ENCODE results near the gene SLIRP. TPM values are rescaled to one million over a fixed set of nuclear protein-coding genes. Genes with fewer than 3 reads are reported as not detected.

SLIRP gene
- total RNA-seq, 2 donors from 2014 or later: 126 to 341 TPM

DNA sequence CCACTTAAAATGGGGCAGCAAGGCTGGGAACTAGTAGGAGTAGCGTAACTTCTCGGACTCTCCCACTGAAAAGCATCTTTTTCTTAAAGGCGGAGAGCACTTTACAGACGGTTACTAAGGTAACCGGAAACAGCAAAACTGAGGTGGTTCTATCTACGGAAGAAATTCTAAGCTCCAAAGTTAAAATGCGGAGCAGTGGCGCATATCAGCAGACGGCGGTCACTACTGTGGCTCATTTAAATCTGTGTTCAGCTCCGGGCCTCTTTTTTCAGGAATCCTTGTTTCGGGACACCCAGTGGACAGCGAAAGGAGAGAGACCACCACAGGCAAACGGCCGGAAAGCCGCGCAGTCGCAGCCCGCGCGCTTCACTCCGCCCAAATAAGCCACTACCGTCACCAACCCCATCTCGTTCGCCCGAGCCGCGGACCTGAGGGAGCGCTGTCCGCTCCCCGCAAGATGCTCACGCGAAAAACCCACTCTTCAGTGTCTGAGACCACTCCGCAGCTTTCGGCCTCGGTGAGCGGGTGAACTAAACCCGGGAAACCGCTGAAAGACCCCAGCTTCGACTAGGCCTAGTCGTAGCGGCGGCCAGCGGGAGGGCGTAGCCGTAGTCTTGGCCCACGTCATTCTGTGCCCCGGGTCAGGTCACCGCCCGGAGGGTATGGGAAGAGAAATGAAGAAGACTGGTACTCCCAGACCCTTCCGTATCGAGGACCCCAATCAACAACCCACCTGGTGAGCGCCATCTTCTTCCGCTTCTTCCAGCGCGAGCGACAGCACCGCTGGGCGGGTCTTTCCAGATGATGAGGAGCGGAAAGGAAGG, 52.7 kb downstream of the SLIRP start, which contains the start of gene SNW1:
Gene SNW1 (minus strand): TSS at position 776 of the 824 bp plus-strand sequence. CDS start 29 bp downstream, at position 747.
- Histone ChIP-seq H3K36me3 (no peaks in the 10 kb centered on the region), H3K9me3 (no peaks in the 10 kb centered on the region), H3K27me3 (replicated peaks; ENCODE audit: insufficient read depth) (no peaks in the 10 kb centered on the region), H3K27ac (peak within 1 kb of the TSS; percentile 82 to 86), H3K4me3 (peak within 1 kb of the TSS; percentile 67 to 74), H3K4me1 (replicated peaks) (no peaks in the 10 kb centered on the region)
- intact Hi-C loops (cut with DNase I): loop anchor here (2.0 kb wide), 2 partner anchors 40 to 52 kb away; partner anchors contain the start of genes ADCK1, ALKBH1 and SLIRP
- under 1% methylated on average over 53 of the region's 60 CpGs for WGBS
- peak; percentile 92 for DNase-seq (ENCODE audit: low spot score)
- TF ChIP-seq POLR2AphosphoS5 (IDR thresholded peaks at IDR 0.05): no peak
- TF ChIP-seq, protein P1, sequence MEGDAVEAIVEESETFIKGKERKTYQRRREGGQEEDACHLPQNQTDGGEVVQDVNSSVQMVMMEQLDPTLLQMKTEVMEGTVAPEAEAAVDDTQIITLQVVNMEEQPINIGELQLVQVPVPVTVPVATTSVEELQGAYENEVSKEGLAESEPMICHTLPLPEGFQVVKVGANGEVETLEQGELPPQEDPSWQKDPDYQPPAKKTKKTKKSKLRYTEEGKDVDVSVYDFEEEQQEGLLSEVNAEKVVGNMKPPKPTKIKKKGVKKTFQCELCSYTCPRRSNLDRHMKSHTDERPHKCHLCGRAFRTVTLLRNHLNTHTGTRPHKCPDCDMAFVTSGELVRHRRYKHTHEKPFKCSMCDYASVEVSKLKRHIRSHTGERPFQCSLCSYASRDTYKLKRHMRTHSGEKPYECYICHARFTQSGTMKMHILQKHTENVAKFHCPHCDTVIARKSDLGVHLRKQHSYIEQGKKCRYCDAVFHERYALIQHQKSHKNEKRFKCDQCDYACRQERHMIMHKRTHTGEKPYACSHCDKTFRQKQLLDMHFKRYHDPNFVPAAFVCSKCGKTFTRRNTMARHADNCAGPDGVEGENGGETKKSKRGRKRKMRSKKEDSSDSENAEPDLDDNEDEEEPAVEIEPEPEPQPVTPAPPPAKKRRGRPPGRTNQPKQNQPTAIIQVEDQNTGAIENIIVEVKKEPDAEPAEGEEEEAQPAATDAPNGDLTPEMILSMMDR (IDR thresholded peaks at IDR 0.05): peak in 1 of 4 experiments; percentile 19
- peak; percentile 69 for TF ChIP-seq POLR2A (IDR thresholded peaks at IDR 0.05)

DNA sequence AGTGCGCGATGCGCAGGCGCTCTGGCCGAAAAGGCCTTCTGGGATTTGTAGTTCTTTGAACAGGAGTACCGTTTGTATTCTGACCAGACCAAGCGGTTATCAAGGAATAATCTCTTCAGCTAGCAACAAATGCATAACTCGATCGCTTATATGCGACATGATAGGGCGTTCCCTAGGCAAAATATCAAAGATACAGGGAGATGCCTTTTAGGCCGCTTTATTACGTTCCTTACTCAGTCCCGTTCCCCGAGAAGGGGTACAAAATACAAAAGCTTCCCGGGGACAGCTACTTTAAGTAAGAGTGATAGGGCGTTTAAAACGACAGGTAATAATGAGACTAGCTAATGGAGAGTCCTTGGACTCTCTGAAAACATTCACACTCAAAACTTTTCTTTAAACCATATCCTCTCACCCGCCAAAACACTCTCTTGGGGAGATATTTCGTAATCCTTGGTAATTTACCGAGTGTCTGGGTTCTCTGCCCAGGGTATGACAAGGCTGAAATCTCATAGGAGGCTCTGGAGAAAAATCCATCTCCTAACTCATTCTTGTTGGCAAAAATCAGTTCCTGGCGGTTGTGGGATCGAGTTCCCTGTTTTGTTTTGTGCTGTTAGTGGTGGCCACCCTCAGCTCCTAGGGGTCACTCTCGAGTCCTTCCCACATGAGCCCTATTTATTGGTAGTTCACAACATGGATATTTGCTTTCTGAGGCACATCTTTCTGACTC, 53.5 kb downstream of the SLIRP start:
- Histone ChIP-seq H3K27me3 (replicated peaks; ENCODE audit: insufficient read depth) (no peaks in the 10 kb centered on the region), H3K9me3 (no peaks in the 10 kb centered on the region), H3K27ac (peak overlapping the region; percentile 82 to 86), H3K36me3 (no peaks in the 10 kb centered on the region), H3K4me3 (peak overlapping the region; percentile 67 to 74), H3K4me1 (replicated peaks) (no peaks in the 10 kb centered on the region)
- TF ChIP-seq POLR2A (IDR thresholded peaks at IDR 0.05) (no peak), POLR2AphosphoS5 (IDR thresholded peaks at IDR 0.05) (peak; percentile 97)
- no peak for DNase-seq (ENCODE audit: low spot score)
- intact Hi-C loops (cut with DNase I): loop anchor here (2.0 kb wide), 2 partner anchors 39 to 53 kb away; partner anchors contain the start of genes ADCK1, ALKBH1 and SLIRP
- WGBS: 6% methylated on average over 24 of the region's 24 CpGs

DNA sequence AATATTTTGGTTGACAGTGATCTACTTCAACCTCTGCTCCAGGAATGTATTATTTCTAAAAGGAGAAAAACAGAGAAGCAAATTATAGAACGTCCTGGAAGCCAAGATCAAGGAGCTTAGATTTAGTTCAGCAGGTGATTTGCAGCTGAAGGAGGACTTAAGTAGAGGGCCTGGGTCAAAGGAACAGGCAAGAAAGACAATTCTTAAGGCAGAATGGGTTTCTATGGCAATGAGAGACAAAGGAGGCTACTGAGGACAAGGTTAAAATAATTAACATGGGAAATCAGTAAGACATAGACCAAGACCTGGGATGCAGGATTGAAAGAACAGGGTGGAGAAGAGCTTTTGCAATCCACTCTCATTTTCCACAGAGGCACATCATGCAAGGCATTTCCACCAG, 55.4 kb downstream of the SLIRP start:
- Histone ChIP-seq H3K36me3 (no peaks in the 10 kb centered on the region), H3K4me1 (replicated peaks) (no peaks in the 10 kb centered on the region), H3K4me3 (no peak overlapping the region), H3K27ac (no peak overlapping the region), H3K9me3 (no peaks in the 10 kb centered on the region), H3K27me3 (replicated peaks; ENCODE audit: insufficient read depth) (no peaks in the 10 kb centered on the region)
- WGBS: 32% methylated on average over 1 of the region's 1 CpG
- DNase-seq (ENCODE audit: low spot score): no peak
- TF ChIP-seq, protein P1 (IDR thresholded peaks at IDR 0.05): no peak
- TF ChIP-seq POLR2AphosphoS5 (IDR thresholded peaks at IDR 0.05): no peak
- TF ChIP-seq POLR2A (IDR thresholded peaks at IDR 0.05): no peak
- intact Hi-C loops (cut with DNase I): no loop called here

DNA sequence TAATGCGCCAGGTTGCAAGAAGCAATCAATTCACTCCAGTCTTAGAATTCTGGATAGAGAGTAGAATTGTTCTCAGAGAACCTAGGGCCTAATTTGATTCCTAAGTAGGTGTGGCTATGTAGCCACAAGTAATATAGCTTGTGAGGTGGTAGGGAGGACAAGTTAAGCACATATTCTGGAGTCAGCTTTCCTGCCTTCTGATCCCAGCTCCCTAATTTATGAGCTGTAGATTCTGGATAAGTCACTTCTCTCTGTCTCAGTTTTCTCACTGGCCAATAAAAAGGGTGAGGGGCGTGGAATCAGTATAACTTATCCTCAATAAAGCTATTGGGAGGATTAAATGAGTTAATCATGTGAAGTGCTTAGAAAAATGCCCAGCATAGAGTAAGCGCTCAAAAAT, 56.1 kb downstream of the SLIRP start:
- H3K9me3 ChIP-seq: no peaks in the 10 kb centered on the region
- H3K36me3 ChIP-seq: no peaks in the 10 kb centered on the region
- no peak for DNase-seq (ENCODE audit: low spot score)
- 78% methylated on average over 3 of the region's 3 CpGs for WGBS
- no peak for TF ChIP-seq POLR2A (IDR thresholded peaks at IDR 0.05)
- TF ChIP-seq, protein P1 (IDR thresholded peaks at IDR 0.05): no peak
- TF ChIP-seq POLR2AphosphoS5 (IDR thresholded peaks at IDR 0.05): no peak
- H3K4me3 ChIP-seq: no peak overlapping the region
- H3K4me1 ChIP-seq (replicated peaks): no peaks in the 10 kb centered on the region
- H3K27ac ChIP-seq: no peak overlapping the region
- intact Hi-C loops (cut with DNase I): no loop called here
- no peaks in the 10 kb centered on the region for H3K27me3 ChIP-seq (replicated peaks; ENCODE audit: insufficient read depth)

Other genes with a start within 250 kb of the SLIRP start
- gene ISM2, start 209.3 kb upstream of the SLIRP start, total RNA-seq: 10 to 100 TPM in 1 of 2 donors, under 1 TPM in 1; 0.59 to 26.6 TPM
- gene SPTLC2, start 91.5 kb upstream of the SLIRP start, total RNA-seq: 10 to 100 TPM; 20.0 to 24.5 TPM
- gene ALKBH1, start 80 bp upstream of the SLIRP start, total RNA-seq: 10 to 100 TPM; 12.5 to 20.4 TPM
- 10 to 100 TPM; 45.6 to 46.3 TPM for gene SNW1, start 53.1 kb downstream of the SLIRP start, total RNA-seq
- 10 to 100 TPM in 1 of 2 donors, 1 to 10 TPM in 1; 9.6 to 10.1 TPM for gene ADCK1, start 92.0 kb downstream of the SLIRP start, total RNA-seq

All from prostate gland (tissue), 2 donors.